HCT116 (cell line): Measurements from ENCODE around the gene ADRB1. TPM values are rescaled to one million over a fixed set of nuclear protein-coding genes. Genes with fewer than 3 reads are reported as not detected.

ENCODE experiments used
- ATAC-seq: fragments of 200-7000 bp; cut with Tn5 transposase; 2 replicates; pipeline ENCODE4 v1.9.1; 2020; ENCODE audit warnings: mild to moderate bottlenecking, moderate library complexity
- BruUV-seq: library from RNA; stranded (reverse); fragments of 400-500 nt; replicated peaks from 2 replicates; lab custom pipeline; 2021; lab: Mats Ljungman, UMichigan
- CTCF ChIA-PET: fragments of 300-600 bp; sonication (Branson Sonifier 250); formaldehyde crosslinking; loops from one replicate; lab custom pipeline; 2021; ENCODE audit warnings: antibody characterized with exemption; lab: Charles Lee
- POLR2A ChIA-PET: fragments of 300-600, 350-600 bp; sonication (Branson Sonifier 250); formaldehyde crosslinking; loops from one replicate; lab custom pipeline; 2021; ENCODE audit warnings: antibody characterized with exemption; lab: Charles Lee
- RAD21 ChIA-PET, 2 experiments: fragments of 300-600 bp; sonication (Branson Sonifier 250); formaldehyde crosslinking; loops; one replicate each; lab custom pipeline; 2023; ENCODE audit warnings: low total read pairs in 2 of 2; ENCODE audit not compliant: uncharacterized antibody in 2 of 2, unreplicated experiment in 2 of 2, low non-redundant PET in 1 of 2; lab: Charles Lee
- DNase-seq: peaks from one replicate; pipeline ENCODE4 v3.0.0-alpha.2; 2010; ENCODE audit warnings: low read depth, low spot score
- H2AFZ ChIP-seq: fragments of 200-600 bp; shearing (Covaris generic), sonication (generic); 2 replicates; pipeline ENCODE4 v1.6.1; 2017; ENCODE audit warnings: low read depth, mixed run types, mixed read lengths, antibody characterized with exemption, low read length; ENCODE audit not compliant: poor library complexity, severe bottlenecking
- H3K27ac ChIP-seq: 2 replicates; pipeline ENCODE4 v1.5.1; 2012; ENCODE audit warnings: low read depth, low read length
- H3K27me3 ChIP-seq: fragments of 200-600 bp; sonication (generic); 2 replicates; pipeline ENCODE4 v1.6.1; 2016; ENCODE audit warnings: mixed run types, low read length, mixed read lengths; ENCODE audit not compliant: insufficient read depth
- H3K36me3 ChIP-seq, 2 experiments: fragments of 200-500 bp in 1 of 2; fragments of 200-600 bp in 1 of 2; sonication (Bioruptor generic) in 1 of 2; sonication (generic) in 1 of 2; 2 replicates each; pipeline versions ENCODE4 v1.5.1 to v1.6.1; 2014 to 2016; ENCODE audit warnings: low read length in 2 of 2, inconsistent platforms in 1 of 2, mixed read lengths in 1 of 2, mixed run types in 1 of 2; ENCODE audit not compliant: insufficient read depth in 2 of 2, control insufficient read depth in 1 of 2
- H3K4me1 ChIP-seq, 2 experiments: fragments of 200-600 bp in 1 of 2; sonication (generic) in 1 of 2; 2 replicates each; pipeline versions ENCODE4 v1.5.1 to v1.6.1; 2012 to 2017; ENCODE audit warnings: low read length in 2 of 2, inconsistent platforms in 1 of 2, mild to moderate bottlenecking in 1 of 2, mixed read lengths in 1 of 2, mixed run types in 1 of 2, moderate library complexity in 1 of 2; ENCODE audit not compliant: insufficient read depth in 2 of 2, control insufficient read depth in 1 of 2
- H3K4me2 ChIP-seq: fragments of 200-600 bp; sonication (generic); 2 replicates; pipeline ENCODE4 v1.6.1; 2017; ENCODE audit warnings: mixed run types, low read length, mixed read lengths
- H3K4me3 ChIP-seq, 2 experiments: fragments of 200-600 bp in 1 of 2; sonication (generic) in 1 of 2; replicated peaks in 1 of 2; 2 replicates each; pipeline ENCODE4 v1.5.1; 2011 to 2016; ENCODE audit warnings: low read length in 2 of 2, control low read depth in 1 of 2, low read depth in 1 of 2, mild to moderate bottlenecking in 1 of 2, mixed read lengths in 1 of 2, mixed run types in 1 of 2
- H3K79me2 ChIP-seq: fragments of 200-600 bp; sonication (generic); 2 replicates; pipeline ENCODE4 v1.6.1; 2017; ENCODE audit warnings: mild to moderate bottlenecking, mixed run types, low read length, moderate library complexity, mixed read lengths; ENCODE audit not compliant: insufficient read depth
- H3K9ac ChIP-seq: fragments of 200-600 bp; sonication (generic); 2 replicates; pipeline ENCODE4 v1.6.1; 2016; ENCODE audit warnings: low read length, mixed read lengths
- H3K9me2 ChIP-seq: fragments of 200-600 bp; sonication (generic), shearing (Covaris generic); 2 replicates; pipeline ENCODE4 v1.6.1; 2017; ENCODE audit warnings: mixed run types, mild to moderate bottlenecking, moderate library complexity; ENCODE audit not compliant: insufficient read depth
- H3K9me3 ChIP-seq, 2 experiments: fragments of 200-500 bp in 1 of 2; fragments of 200-600 bp in 1 of 2; sonication (Bioruptor generic) in 1 of 2; sonication (generic) in 1 of 2; 2 replicates each; pipeline ENCODE4 v1.6.1; 2014 to 2017; ENCODE audit warnings: low read length in 2 of 2, mixed read lengths in 2 of 2, inconsistent platforms in 1 of 2, low read depth in 1 of 2, mild to moderate bottlenecking in 1 of 2, mixed run types in 1 of 2, moderate library complexity in 1 of 2; ENCODE audit not compliant: control insufficient read depth in 1 of 2, insufficient read depth in 1 of 2
- H4K20me1 ChIP-seq: fragments of 200-600 bp; sonication (generic), shearing (Covaris generic); 2 replicates; pipeline ENCODE4 v1.6.1; 2017; ENCODE audit warnings: mixed run types, mild to moderate bottlenecking, moderate library complexity; ENCODE audit not compliant: insufficient read depth
- CBX3 ChIP-seq: IDR thresholded peaks from 2 replicates; pipeline ENCODE4 v1.6.1; 2012; ENCODE audit warnings: low read depth
- CEBPB ChIP-seq: IDR thresholded peaks from 2 replicates; pipeline ENCODE4 v1.6.1; 2012; ENCODE audit warnings: low read depth
- EGR1 ChIP-seq: IDR thresholded peaks from 2 replicates; pipeline ENCODE4 v1.6.1; 2012; ENCODE audit warnings: low read depth
- EZH2phosphoT487 ChIP-seq: fragments of 200-600 bp; IDR thresholded peaks from 2 replicates; pipeline ENCODE4 v1.6.1; 2018; ENCODE audit warnings: antibody characterized with exemption, borderline replicate concordance
- MAX ChIP-seq: IDR thresholded peaks from 2 replicates; pipeline ENCODE4 v1.6.1; 2012
- POLR2A ChIP-seq: IDR thresholded peaks from 2 replicates; pipeline ENCODE4 v1.7.0; 2011; ENCODE audit warnings: borderline replicate concordance; ENCODE audit not compliant: insufficient read depth, insufficient read length; ENCODE audit errors: extremely low read depth
- RAD21 ChIP-seq: IDR thresholded peaks from 2 replicates; pipeline ENCODE4 v1.6.1; 2012; ENCODE audit warnings: low read depth, mild to moderate bottlenecking
- SP1 ChIP-seq: IDR thresholded peaks from 2 replicates; pipeline ENCODE4 v1.6.1; 2012; ENCODE audit warnings: low read depth
- SRF ChIP-seq: IDR thresholded peaks from 2 replicates; pipeline ENCODE4 v1.6.1; 2012; ENCODE audit warnings: low read depth
- YY1 ChIP-seq: IDR thresholded peaks from 2 replicates; pipeline ENCODE4 v1.6.1; 2011; ENCODE audit warnings: low read length, low read depth, moderate library complexity, mild to moderate bottlenecking; ENCODE audit not compliant: insufficient replicate concordance; ENCODE audit errors: extremely low read depth
- ZFX ChIP-seq: fragments of 450-650 bp; IDR thresholded peaks from 2 replicates; pipeline ENCODE4 v1.6.1; 2017
- intact Hi-C: fragments of 100-400 bp; cut with micrococcal nuclease; formaldehyde crosslinking; loops from 2 replicates; pipeline ENCODE4 v1.10.0; 2022
- total RNA-seq: library from RNA; stranded (reverse); gene quantifications from one replicate; pipeline ENCODE4 v1.2.1, GENCODE V29; 2021; ENCODE audit not compliant: unreplicated experiment
- TF ChIP-seq, protein P1 (sequence below): IDR thresholded peaks from 2 replicates; pipeline ENCODE4 v1.6.1; 2011; ENCODE audit warnings: mild to moderate bottlenecking, low read length, moderate library complexity; ENCODE audit not compliant: insufficient replicate concordance; ENCODE audit errors: extremely low read depth
- TF ChIP-seq, protein P2 (sequence below): IDR thresholded peaks from 2 replicates; pipeline ENCODE4 v1.6.1; 2012

ADRB1 gene
- total RNA-seq, 1 experiment from 2014 or later = 0.89 TPM

DNA sequence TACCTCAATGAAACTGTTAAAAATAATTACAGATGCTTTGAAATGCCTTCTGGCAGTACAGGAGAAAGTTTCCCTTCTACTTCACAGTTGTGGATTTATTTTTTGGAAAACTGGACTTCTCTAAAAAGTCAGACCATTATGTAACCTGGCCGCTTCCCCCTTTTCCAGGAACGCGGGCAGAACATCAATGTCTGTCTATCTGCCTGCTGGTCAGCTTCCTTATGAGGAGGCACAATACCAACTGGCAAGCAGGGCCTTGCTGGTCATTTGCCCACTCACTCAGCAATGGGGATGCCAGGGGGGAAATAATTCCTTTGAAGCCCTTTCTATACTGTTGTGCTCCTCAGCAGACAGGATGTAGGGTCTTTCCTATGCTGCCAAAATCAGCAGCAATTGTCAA, 22.5 kb upstream of the ADRB1 start:
- ChIA-PET CTCF (no interaction called here), POLR2A (interaction anchor here (0.6 to 0.9 kb wide), 2 partner anchors 9 to 10 kb away, joined by 3 to 6 read pairs; no protein-coding TSS in a partner anchor), RAD21 (no interaction called here)
- ATAC-seq (no peak), DNase-seq (no peak)
- H3K4me2 ChIP-seq = no peak overlapping the region
- H3K4me3 ChIP-seq = no peak overlapping the region
- intact Hi-C loops = no loop called here
- no peaks in the 10 kb centered on the region for H3K27me3 ChIP-seq
- no peaks in the 10 kb centered on the region for H3K9me2 ChIP-seq
- H3K9me3 ChIP-seq = no peaks in the 10 kb centered on the region
- peaks cover 9 to 17% of the 10 kb centered on the region in 2 experiments for H3K4me1 ChIP-seq
- no TSS peak for BruUV-seq
- H3K36me3 ChIP-seq = no peaks in the 10 kb centered on the region
- no peak overlapping the region for H2AFZ ChIP-seq
- no peak overlapping the region for H3K9ac ChIP-seq
- no peak for TF ChIP-seq POLR2A
- no peak for TF ChIP-seq ZFX
- TF ChIP-seq, protein P1, sequence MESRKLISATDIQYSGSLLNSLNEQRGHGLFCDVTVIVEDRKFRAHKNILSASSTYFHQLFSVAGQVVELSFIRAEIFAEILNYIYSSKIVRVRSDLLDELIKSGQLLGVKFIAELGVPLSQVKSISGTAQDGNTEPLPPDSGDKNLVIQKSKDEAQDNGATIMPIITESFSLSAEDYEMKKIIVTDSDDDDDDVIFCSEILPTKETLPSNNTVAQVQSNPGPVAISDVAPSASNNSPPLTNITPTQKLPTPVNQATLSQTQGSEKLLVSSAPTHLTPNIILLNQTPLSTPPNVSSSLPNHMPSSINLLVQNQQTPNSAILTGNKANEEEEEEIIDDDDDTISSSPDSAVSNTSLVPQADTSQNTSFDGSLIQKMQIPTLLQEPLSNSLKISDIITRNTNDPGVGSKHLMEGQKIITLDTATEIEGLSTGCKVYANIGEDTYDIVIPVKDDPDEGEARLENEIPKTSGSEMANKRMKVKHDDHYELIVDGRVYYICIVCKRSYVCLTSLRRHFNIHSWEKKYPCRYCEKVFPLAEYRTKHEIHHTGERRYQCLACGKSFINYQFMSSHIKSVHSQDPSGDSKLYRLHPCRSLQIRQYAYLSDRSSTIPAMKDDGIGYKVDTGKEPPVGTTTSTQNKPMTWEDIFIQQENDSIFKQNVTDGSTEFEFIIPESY = no peak
- TF ChIP-seq EZH2phosphoT487 = no peak
- TF ChIP-seq EGR1 = no peak
- TF ChIP-seq SP1 = no peak
- TF ChIP-seq CBX3 = no peak
- TF ChIP-seq, protein P2, sequence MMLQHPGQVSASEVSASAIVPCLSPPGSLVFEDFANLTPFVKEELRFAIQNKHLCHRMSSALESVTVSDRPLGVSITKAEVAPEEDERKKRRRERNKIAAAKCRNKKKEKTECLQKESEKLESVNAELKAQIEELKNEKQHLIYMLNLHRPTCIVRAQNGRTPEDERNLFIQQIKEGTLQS = no peak
- no peak for TF ChIP-seq YY1
- no peak for TF ChIP-seq CEBPB
- TF ChIP-seq RAD21 = no peak
- no peak for TF ChIP-seq SRF
- TF ChIP-seq MAX = no peak
- no peaks in the 10 kb centered on the region for H3K79me2 ChIP-seq
- no peaks in the 10 kb centered on the region for H4K20me1 ChIP-seq
- H3K27ac ChIP-seq = no peak overlapping the region
